Tibial nerve (tissue), 4 donors: ENCODE data around the gene NHLRC4. TPM values are rescaled to one million over a fixed set of nuclear protein-coding genes. Genes with fewer than 3 reads are reported as not detected.

Experiments used
- DNase-seq, 2 donors: peaks; one replicate each; pipeline ENCODE4 v3.0.0-alpha.2; 2019; ENCODE audit warnings: low spot score in 2 of 2
- H3K27ac ChIP-seq, 4 donors: fragments of 200-600 bp; sonication (generic) in 3 of 4; one replicate each; pipeline ENCODE4 v1.5.1; 2017 to 2019; ENCODE audit warnings: mild to moderate bottlenecking in 1 of 4
- H3K27me3 ChIP-seq, 2 donors: fragments of 200-600 bp; sonication (generic) in 1 of 2; one replicate each; pipeline versions ENCODE4 v1.5.1 to v1.6.0; 2017 to 2019
- H3K36me3 ChIP-seq, 3 donors: fragments of 200-600 bp; sonication (generic); one replicate each; pipeline ENCODE4 v1.5.1; 2018 to 2019
- H3K4me1 ChIP-seq, 4 donors: fragments of 200-600 bp; sonication (generic) in 3 of 4; one replicate each; pipeline ENCODE4 v1.5.1; 2017 to 2019
- H3K4me3 ChIP-seq, 4 donors: fragments of 200-600 bp; sonication (generic) in 3 of 4; one replicate each; pipeline ENCODE4 v1.5.1; 2017 to 2019; ENCODE audit warnings: mild to moderate bottlenecking in 1 of 4, moderate library complexity in 1 of 4
- H3K9me3 ChIP-seq, 4 donors: fragments of 200-600 bp; sonication (generic) in 3 of 4; one replicate each; pipeline ENCODE4 v1.5.1; 2017 to 2019
- CTCF ChIP-seq, 5 experiments: fragments of 200-600 bp in 3 of 5; fragments of 450-650 bp in 2 of 5; sonication (generic) in 3 of 5; IDR thresholded peaks; one replicate each; pipeline ENCODE4 v1.5.1; 2016 to 2019; ENCODE audit warnings: antibody characterized with exemption in 5 of 5, mild to moderate bottlenecking in 3 of 5, moderate library complexity in 2 of 5
- EP300 ChIP-seq, 2 donors: sonication (generic); formaldehyde crosslinking; IDR thresholded peaks; one replicate each; pipeline ENCODE4 v1.6.1; 2017; ENCODE audit warnings: antibody characterized with exemption in 2 of 2, mild to moderate bottlenecking in 1 of 2
- POLR2A ChIP-seq, 2 donors: fragments of 450-650 bp; IDR thresholded peaks; one replicate each; pipeline ENCODE4 v1.6.1; 2017; ENCODE audit warnings: antibody characterized with exemption in 2 of 2, mild to moderate bottlenecking in 2 of 2, moderate library complexity in 2 of 2
- WGBS, 2 donors: methylation state at CpG; one replicate each; pipeline ENCODE4 v1.1.5; 2018; 5-methylcytosine and 5-hydroxymethylcytosine counted together
- total RNA-seq, 4 donors: library from RNA; depleted of rRNA; stranded (reverse); fragments of >200 nt; gene quantifications; one replicate each; pipeline ENCODE4 v1.1.0, GENCODE V29; 2016

NHLRC4 gene
- total RNA-seq, 4 donors from 2014 or later, result 0.98 to 5.2 (median 1.9) TPM

DNA sequence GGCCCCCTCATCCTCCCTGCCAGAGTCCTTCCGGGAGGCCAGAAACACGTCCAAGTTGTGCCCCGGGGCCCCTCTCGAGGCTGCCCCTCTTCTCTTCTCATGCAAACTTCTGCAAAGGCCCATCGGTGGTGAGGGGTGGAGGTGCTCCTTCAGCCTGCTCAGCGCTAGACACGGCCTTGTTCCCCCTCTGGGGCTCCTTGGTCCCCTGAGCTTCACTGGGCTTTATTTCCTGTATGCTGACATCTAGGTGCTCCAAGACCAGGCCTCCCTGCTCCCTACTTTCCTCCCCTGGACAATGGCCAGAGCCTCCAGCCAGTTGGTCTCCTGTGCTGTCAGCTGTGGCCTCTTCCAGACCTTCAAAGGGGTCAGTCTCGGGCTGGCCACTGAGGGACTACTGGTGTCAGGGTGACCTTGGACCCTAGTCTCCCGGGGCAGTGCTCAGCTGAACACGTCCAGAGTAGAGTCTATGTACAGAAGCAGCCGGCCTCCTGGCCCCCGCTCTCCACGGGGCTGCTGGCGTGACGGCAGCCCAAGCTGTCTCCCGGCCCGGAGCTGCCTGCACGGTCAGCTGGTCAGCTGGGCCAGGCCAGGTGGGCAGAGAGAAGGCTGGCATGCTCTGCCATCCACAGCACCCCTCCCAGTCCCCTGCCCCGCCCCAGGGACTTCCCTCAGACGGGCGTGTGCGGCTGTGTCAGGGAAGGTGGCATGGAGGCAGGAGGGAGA, 8.3 kb upstream of the NHLRC4 start:
- no peak for DNase-seq

GRCh38 chr16:559021-559380, 7.8 kb upstream of the NHLRC4 start:
- no peak for DNase-seq
- no peak overlapping the region for H3K4me3 ChIP-seq
- 65 to 86% methylated on average over 10 to 12 of the region's 15 CpGs for WGBS, 2 donors
- H3K27me3 ChIP-seq, result peaks cover 0 to 48% of the 10 kb centered on the region in 2 donors
- peaks cover 0 to 33% (median 5%) of the 10 kb centered on the region in 4 donors for H3K4me1 ChIP-seq
- no peak overlapping the region for H3K27ac ChIP-seq
- no peak for TF ChIP-seq EP300 (IDR thresholded peaks at IDR 0.05)
- no peaks in the 10 kb centered on the region for H3K9me3 ChIP-seq
- peaks cover 0 to 1% (median 0%) of the 10 kb centered on the region in 3 donors for H3K36me3 ChIP-seq

More for the DNA sequence above, 8.3 kb upstream of the NHLRC4 start:
- no peaks in the 10 kb centered on the region for H3K9me3 ChIP-seq
- H3K4me3 ChIP-seq, result no peak overlapping the region
- peaks cover 0 to 6% (median 0%) of the 10 kb centered on the region in 3 donors for H3K36me3 ChIP-seq
- WGBS, 2 donors, result 58 to 62% methylated on average over 18 to 21 of the region's 22 CpGs
- peaks cover 0 to 43% of the 10 kb centered on the region in 2 donors for H3K27me3 ChIP-seq
- no peak overlapping the region for H3K27ac ChIP-seq
- no peak for TF ChIP-seq EP300 (IDR thresholded peaks at IDR 0.05)
- no peak for TF ChIP-seq CTCF (IDR thresholded peaks at IDR 0.05)
- no peak for TF ChIP-seq POLR2A (IDR thresholded peaks at IDR 0.05)
- peaks cover 0 to 37% (median 6%) of the 10 kb centered on the region in 4 donors for H3K4me1 ChIP-seq

DNA sequence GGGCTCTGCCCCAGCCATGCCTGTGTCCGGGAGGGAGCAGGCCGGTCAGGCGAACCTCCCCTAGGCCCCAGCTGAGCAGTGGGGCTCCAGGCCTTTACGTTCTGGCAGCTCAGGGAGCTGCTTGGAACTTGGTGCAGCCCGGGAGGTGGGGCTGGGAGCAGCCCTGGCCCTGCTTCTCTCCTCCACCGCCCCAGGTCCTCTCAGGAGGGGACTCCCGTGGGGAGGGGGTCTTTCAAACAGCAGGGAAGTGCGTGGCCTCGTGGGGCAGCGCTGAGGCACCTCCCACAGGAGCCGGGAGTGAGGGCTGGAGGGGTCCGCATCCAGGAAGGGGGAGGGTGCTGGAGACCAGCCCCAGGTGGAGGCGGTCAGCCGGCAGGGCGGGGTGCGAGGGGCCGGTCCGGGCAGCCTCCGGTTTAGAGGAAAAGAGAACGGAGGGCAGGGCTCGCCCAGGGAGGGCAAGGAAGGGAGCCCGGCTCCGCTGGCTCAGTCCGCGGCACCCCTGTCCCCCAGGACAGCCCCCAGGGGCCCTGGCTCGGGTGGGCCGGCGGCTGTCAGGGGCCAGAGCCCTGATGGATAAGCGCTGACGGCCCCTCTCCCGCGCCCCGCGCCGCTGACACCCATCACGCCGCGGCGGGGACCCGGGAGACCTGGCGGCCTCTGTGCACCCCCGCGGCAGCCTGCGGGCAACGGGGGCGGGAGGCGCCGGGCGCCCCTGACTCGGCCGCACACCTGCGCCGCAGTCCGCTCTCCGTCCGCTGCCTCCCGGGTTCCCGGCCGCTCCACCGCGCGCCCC, 7.2 kb upstream of the NHLRC4 start:
- no peaks in the 10 kb centered on the region for H3K36me3 ChIP-seq
- 11% methylated on average over 17 to 37 of the region's 62 CpGs for WGBS, 2 donors
- H3K27me3 ChIP-seq, result peaks cover 0 to 48% of the 10 kb centered on the region in 2 donors
- no peak overlapping the region for H3K27ac ChIP-seq
- H3K9me3 ChIP-seq, result no peaks in the 10 kb centered on the region
- TF ChIP-seq EP300 (IDR thresholded peaks at IDR 0.05), result no peak
- TF ChIP-seq POLR2A (IDR thresholded peaks at IDR 0.05), result no peak
- no peak for TF ChIP-seq CTCF (IDR thresholded peaks at IDR 0.05)
- DNase-seq, result no peak
- H3K4me3 ChIP-seq, result no peak overlapping the region
- H3K4me1 ChIP-seq, result peaks cover 0 to 26% (median 1%) of the 10 kb centered on the region in 4 donors

GRCh38 chr16:560204-560700, 6.6 kb upstream of the NHLRC4 start, which contains the start of gene PRR35:
Gene PRR35, plus strand, starts transcription at chr16:560394. Its CDS starts 2,901 bp downstream, at chr16:563295.
- no peak for DNase-seq
- H3K4me3 ChIP-seq, result peak within 1 kb of the TSS in 1 of 4 donors; percentile 15

More at GRCh38 chr16:560204-560700, 6.6 kb upstream of the NHLRC4 start, which contains the start of gene PRR35:
- H3K27ac ChIP-seq, result no peak within 1 kb of the TSS
- H3K27me3 ChIP-seq, result peaks cover 0 to 48% of the 10 kb centered on the region in 2 donors
- H3K4me1 ChIP-seq, result peaks cover 0 to 25% (median under 1%) of the 10 kb centered on the region in 4 donors
- no peak for TF ChIP-seq POLR2A (IDR thresholded peaks at IDR 0.05)
- TF ChIP-seq EP300 (IDR thresholded peaks at IDR 0.05), result no peak
- no peak for TF ChIP-seq CTCF (IDR thresholded peaks at IDR 0.05)
- no peaks in the 10 kb centered on the region for H3K9me3 ChIP-seq
- no peaks in the 10 kb centered on the region for H3K36me3 ChIP-seq
- 2% methylated on average over 65 of the region's 84 CpGs; no CpG with 5 or more reads in 1 of the 2 donors for WGBS, 2 donors
